HepG2 (cell line): ENCODE results near the gene MAN1B1. TPM values are rescaled to one million over a fixed set of nuclear protein-coding genes. Genes with fewer than 3 reads are reported as not detected.

Source experiments
- AKAP8 ChIP-seq: sonication (generic); formaldehyde crosslinking; IDR thresholded peaks from 2 replicates; pipeline ENCODE4 v1.5.1; 2020; ENCODE audit warnings: mild to moderate bottlenecking, missing genetic modification reagents
- CEBPB ChIP-seq: IDR thresholded peaks from 2 replicates; pipeline ENCODE4 v1.6.1; 2011; ENCODE audit warnings: low read depth, low read length, improper control_type of control experiment, borderline replicate concordance
- ETV6 ChIP-seq: sonication (generic); formaldehyde crosslinking; conservative IDR thresholded peaks from 2 replicates; pipeline ENCODE4 v1.4.0; 2020; ENCODE audit warnings: missing genetic modification reagents
- GATAD2A ChIP-seq: IDR thresholded peaks from 2 replicates; pipeline ENCODE4 v1.6.1; 2016
- NONO ChIP-seq, 2 experiments: fragments of 450-650 bp in 1 of 2; sonication (generic) in 1 of 2; formaldehyde crosslinking in 1 of 2; IDR thresholded peaks in 1 of 2; conservative IDR thresholded peaks in 1 of 2; 2 replicates each; pipeline versions ENCODE4 v1.6.1 to v1.8.0; 2017 to 2022; ENCODE audit warnings: mild to moderate bottlenecking in 1 of 2, missing genetic modification reagents in 1 of 2, moderate library complexity in 1 of 2
- ZFY ChIP-seq: sonication (generic); formaldehyde crosslinking; IDR thresholded peaks from 2 replicates; pipeline ENCODE4 v1.4.0; 2020; ENCODE audit warnings: missing genetic modification reagents
- ZMYM2 ChIP-seq: sonication (generic); formaldehyde crosslinking; IDR thresholded peaks from 2 replicates; pipeline ENCODE4 v1.8.0; 2022; ENCODE audit warnings: mild to moderate bottlenecking, missing genetic modification reagents
- ZNF547 ChIP-seq: sonication (generic); formaldehyde crosslinking; IDR thresholded peaks from 2 replicates; pipeline ENCODE4 v1.5.1; 2020; ENCODE audit warnings: mild to moderate bottlenecking, missing genetic modification reagents
- polyA plus RNA-seq, 8 experiments: library from polyadenylated mRNA; depleted of rRNA in 3 of 8; stranded (reverse) in 7 of 8; unstranded in 1 of 8; fragments of >200 nt; fragmentation: Illumina TruSeq in 4 of 8; extraction: Trizol in 4 of 8; gene quantifications; 2 replicates each; pipeline versions ENCODE4 v1.2.1 to v1.2.3, GENCODE V29; 2011 to 2016; ENCODE audit warnings: low read depth in 4 of 8, missing spikeins in 1 of 8, mixed read lengths in 1 of 8; ENCODE audit not compliant: insufficient read depth in 1 of 8
- total RNA-seq, 5 experiments: library from RNA; depleted of rRNA; stranded (reverse); fragments of >200 nt; fragmentation: Illumina TruSeq; extraction: Trizol; gene quantifications; 2 replicates each; pipeline ENCODE4 v1.2.3, GENCODE V29; 2016; ENCODE audit warnings: low read depth in 1 of 5
- TF ChIP-seq, protein P1 (sequence below): sonication (generic); formaldehyde crosslinking; IDR thresholded peaks from 2 replicates; pipeline ENCODE4 v1.4.0; 2020; ENCODE audit warnings: missing genetic modification reagents
- TF ChIP-seq, protein P2 (sequence below): sonication (generic); formaldehyde crosslinking; IDR thresholded peaks from 2 replicates; pipeline ENCODE4 v1.4.0; 2020; ENCODE audit warnings: mild to moderate bottlenecking, missing genetic modification reagents
- TF ChIP-seq, protein P3 (sequence below): sonication (generic); formaldehyde crosslinking; IDR thresholded peaks from 2 replicates; pipeline ENCODE4 v1.4.0; 2020; ENCODE audit warnings: missing genetic modification reagents, low read depth, mild to moderate bottlenecking, borderline replicate concordance
- TF ChIP-seq, protein P4 (sequence below): sonication (generic); formaldehyde crosslinking; IDR thresholded peaks from 2 replicates; pipeline ENCODE4 v1.9.0; 2021; ENCODE audit warnings: missing genetic modification reagents, borderline replicate concordance
- TF ChIP-seq, protein P5 (sequence below): sonication (generic); formaldehyde crosslinking; IDR thresholded peaks from 2 replicates; pipeline ENCODE4 v1.5.0; 2020; ENCODE audit warnings: mild to moderate bottlenecking, missing genetic modification reagents
- TF ChIP-seq, protein P6 (sequence below): sonication (generic); formaldehyde crosslinking; IDR thresholded peaks from 2 replicates; pipeline ENCODE4 v1.4.0; 2020; ENCODE audit warnings: mild to moderate bottlenecking, missing genetic modification reagents
- TF ChIP-seq, protein P7 (sequence below): sonication (generic); formaldehyde crosslinking; IDR thresholded peaks from 2 replicates; pipeline ENCODE4 v1.5.1; 2020; ENCODE audit warnings: missing genetic modification reagents, mild to moderate bottlenecking, borderline replicate concordance

MAN1B1 gene
- total and polyA plus RNA-seq, 2 of the 13 experiments (the other 11 are each of a cell fraction or from before 2014, with no cell fraction given): 48.9 to 59.5 TPM

DNA sequence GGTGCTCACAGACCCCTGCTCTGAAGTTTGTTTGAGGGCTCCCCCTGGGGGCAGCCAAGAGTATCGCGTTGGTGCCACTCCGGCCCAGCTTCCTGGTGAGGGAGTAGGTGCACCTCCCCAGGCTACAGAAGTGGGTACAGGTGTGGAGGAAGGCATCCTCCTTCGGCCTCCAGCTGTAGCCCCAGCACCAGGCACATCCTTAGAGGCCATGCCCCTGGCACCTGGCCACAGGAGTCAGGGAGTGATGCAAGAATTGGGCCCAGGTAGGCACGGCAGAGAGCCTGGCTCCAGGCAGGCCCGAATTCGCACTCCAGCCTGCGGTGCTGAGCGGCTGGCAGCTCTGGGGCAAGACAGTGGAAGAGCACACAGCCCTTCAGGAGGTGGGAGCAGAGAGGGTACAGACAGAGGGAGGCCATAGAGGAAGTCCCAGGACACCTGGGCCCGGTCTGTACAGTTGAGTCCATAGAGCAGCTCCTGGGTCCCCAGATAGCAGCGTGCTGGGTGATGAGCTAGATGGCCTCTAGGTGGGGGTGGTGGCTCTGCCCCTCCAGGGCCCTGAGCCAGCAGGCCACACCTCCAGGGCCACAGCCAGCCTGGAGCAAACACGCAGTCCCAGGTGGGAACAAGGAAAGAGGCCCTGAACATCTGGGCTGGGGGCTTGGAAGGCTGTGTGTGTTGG lies 18.8 kb upstream of the MAN1B1 start (continued):
- TF ChIP-seq, protein P1, sequence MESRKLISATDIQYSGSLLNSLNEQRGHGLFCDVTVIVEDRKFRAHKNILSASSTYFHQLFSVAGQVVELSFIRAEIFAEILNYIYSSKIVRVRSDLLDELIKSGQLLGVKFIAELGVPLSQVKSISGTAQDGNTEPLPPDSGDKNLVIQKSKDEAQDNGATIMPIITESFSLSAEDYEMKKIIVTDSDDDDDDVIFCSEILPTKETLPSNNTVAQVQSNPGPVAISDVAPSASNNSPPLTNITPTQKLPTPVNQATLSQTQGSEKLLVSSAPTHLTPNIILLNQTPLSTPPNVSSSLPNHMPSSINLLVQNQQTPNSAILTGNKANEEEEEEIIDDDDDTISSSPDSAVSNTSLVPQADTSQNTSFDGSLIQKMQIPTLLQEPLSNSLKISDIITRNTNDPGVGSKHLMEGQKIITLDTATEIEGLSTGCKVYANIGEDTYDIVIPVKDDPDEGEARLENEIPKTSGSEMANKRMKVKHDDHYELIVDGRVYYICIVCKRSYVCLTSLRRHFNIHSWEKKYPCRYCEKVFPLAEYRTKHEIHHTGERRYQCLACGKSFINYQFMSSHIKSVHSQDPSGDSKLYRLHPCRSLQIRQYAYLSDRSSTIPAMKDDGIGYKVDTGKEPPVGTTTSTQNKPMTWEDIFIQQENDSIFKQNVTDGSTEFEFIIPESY (CRISPR knock-in tag): peak; percentile 14; the same call in 1 of the 2 replicates
- peak; percentile 58 for TF ChIP-seq AKAP8 (CRISPR knock-in tag)
- TF ChIP-seq ETV6: no peak
- peak; percentile 87; the same call in 1 of the 2 replicates for TF ChIP-seq ZNF547
- peak; percentile 30; the same call in 1 of the 2 replicates for TF ChIP-seq CEBPB
- TF ChIP-seq GATAD2A (CRISPR knock-in tag): 0 out of 2 replicates have a peak, but pooled peaks have one; percentile 10
- TF ChIP-seq, protein P2, sequence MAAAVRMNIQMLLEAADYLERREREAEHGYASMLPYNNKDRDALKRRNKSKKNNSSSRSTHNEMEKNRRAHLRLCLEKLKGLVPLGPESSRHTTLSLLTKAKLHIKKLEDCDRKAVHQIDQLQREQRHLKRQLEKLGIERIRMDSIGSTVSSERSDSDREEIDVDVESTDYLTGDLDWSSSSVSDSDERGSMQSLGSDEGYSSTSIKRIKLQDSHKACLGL (CRISPR knock-in tag): 0 out of 2 replicates have a peak, but pooled peaks have one; percentile 60
- no peak for TF ChIP-seq ZMYM2 (CRISPR knock-in tag)
- no peak for TF ChIP-seq NONO (IDR thresholded peaks at IDR 0.05)
- TF ChIP-seq NONO (CRISPR knock-in tag; conservative IDR thresholded peaks at IDR 0.05): 0 out of 2 replicates have a peak, but pooled peaks have one; percentile 43
- TF ChIP-seq, protein P3, sequence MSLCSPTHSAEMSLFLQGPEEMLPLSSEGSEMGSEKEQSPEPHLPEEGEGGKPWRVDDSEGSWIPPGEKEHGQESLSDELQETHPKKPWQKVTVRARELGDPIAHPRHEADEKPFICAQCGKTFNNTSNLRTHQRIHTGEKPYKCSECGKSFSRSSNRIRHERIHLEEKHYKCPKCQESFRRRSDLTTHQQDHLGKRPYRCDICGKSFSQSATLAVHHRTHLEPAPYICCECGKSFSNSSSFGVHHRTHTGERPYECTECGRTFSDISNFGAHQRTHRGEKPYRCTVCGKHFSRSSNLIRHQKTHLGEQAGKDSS (CRISPR knock-in tag): no peak
- TF ChIP-seq, protein P4, sequence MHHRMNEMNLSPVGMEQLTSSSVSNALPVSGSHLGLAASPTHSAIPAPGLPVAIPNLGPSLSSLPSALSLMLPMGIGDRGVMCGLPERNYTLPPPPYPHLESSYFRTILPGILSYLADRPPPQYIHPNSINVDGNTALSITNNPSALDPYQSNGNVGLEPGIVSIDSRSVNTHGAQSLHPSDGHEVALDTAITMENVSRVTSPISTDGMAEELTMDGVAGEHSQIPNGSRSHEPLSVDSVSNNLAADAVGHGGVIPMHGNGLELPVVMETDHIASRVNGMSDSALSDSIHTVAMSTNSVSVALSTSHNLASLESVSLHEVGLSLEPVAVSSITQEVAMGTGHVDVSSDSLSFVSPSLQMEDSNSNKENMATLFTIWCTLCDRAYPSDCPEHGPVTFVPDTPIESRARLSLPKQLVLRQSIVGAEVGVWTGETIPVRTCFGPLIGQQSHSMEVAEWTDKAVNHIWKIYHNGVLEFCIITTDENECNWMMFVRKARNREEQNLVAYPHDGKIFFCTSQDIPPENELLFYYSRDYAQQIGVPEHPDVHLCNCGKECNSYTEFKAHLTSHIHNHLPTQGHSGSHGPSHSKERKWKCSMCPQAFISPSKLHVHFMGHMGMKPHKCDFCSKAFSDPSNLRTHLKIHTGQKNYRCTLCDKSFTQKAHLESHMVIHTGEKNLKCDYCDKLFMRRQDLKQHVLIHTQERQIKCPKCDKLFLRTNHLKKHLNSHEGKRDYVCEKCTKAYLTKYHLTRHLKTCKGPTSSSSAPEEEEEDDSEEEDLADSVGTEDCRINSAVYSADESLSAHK: no peak
- TF ChIP-seq, protein P5, sequence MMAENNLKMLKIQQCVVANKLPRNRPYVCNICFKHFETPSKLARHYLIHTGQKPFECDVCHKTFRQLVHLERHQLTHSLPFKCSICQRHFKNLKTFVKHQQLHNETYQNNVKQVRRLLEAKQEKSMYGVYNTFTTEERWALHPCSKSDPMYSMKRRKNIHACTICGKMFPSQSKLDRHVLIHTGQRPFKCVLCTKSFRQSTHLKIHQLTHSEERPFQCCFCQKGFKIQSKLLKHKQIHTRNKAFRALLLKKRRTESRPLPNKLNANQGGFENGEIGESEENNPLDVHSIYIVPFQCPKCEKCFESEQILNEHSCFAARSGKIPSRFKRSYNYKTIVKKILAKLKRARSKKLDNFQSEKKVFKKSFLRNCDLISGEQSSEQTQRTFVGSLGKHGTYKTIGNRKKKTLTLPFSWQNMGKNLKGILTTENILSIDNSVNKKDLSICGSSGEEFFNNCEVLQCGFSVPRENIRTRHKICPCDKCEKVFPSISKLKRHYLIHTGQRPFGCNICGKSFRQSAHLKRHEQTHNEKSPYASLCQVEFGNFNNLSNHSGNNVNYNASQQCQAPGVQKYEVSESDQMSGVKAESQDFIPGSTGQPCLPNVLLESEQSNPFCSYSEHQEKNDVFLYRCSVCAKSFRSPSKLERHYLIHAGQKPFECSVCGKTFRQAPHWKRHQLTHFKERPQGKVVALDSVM (CRISPR knock-in tag): 0 out of 2 replicates have a peak, but pooled peaks have one; percentile 46
- TF ChIP-seq ZFY (CRISPR knock-in tag): peak; percentile 78
- TF ChIP-seq, protein P6, sequence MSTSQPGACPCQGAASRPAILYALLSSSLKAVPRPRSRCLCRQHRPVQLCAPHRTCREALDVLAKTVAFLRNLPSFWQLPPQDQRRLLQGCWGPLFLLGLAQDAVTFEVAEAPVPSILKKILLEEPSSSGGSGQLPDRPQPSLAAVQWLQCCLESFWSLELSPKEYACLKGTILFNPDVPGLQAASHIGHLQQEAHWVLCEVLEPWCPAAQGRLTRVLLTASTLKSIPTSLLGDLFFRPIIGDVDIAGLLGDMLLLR: 0 out of 2 replicates have a peak, but pooled peaks have one; percentile 54
- TF ChIP-seq, protein P7, sequence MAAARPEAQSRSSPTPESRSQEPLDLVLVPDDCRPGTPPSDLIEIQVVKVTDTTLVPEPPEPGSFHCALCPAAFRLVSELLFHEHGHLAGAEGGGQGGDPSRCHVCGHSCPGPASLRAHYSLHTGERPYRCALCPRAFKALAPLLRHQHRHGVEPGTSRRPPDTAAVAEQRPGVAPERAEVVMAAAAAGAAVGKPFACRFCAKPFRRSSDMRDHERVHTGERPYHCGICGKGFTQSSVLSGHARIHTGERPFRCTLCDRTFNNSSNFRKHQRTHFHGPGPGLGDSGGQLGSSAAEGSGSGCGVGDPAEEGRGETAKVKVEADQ: peak; percentile 83; the same call in 1 of the 2 replicates
